NCI-H1694 (cell line): Measurements from ENCODE around the gene ZNF177.
"Not testable (repeated sequence)": the region's sequence is repeated elsewhere in the genome, so short reads cannot be mapped to it uniquely, and the experiment has no call there.

Experiments
- DNase-seq: peaks from one replicate; lab custom pipeline; 2025; lab: John Stamatoyannopoulos, UW

ZNF177 gene

GRCh38 chr19:9362905-9363304, at the start of gene ZNF177:
TSS of gene ZNF177 (plus strand) at chr19:9363013. CDS start at chr19:9378312, 15,299 bp downstream.
- no peak for DNase-seq

- no peak for DNase-seq
These were observed 49.1 kb upstream of the ZNF177 start for GRCh38 chr19:9313756-9314155.

- no peak for DNase-seq
These were observed 41.5 kb upstream of the ZNF177 start for GRCh38 chr19:9321338-9321737.

GRCh38 chr19:9321756-9322155, 41.1 kb upstream of the ZNF177 start:
- DNase-seq = not testable (repeated sequence)

- not testable (repeated sequence) for DNase-seq
These were observed 40.6 kb upstream of the ZNF177 start for GRCh38 chr19:9322201-9322600.

GRCh38 chr19:9323557-9323918, 39.3 kb upstream of the ZNF177 start:
- DNase-seq = peak; percentile 14

GRCh38 chr19:9323919-9324583, 38.8 kb upstream of the ZNF177 start, which contains the start of gene ZNF559:
TSS of gene ZNF559 (plus strand) at chr19:9324179. CDS start at chr19:9338550, 14,371 bp downstream.
- peak; percentile 82 for DNase-seq

GRCh38 chr19:9324584-9324962, 38.2 kb upstream of the ZNF177 start:
- no peak for DNase-seq

- DNase-seq = no peak
These were observed 32.8 kb upstream of the ZNF177 start for GRCh38 chr19:9329999-9330398.

GRCh38 chr19:9342610-9343304, 20.1 kb upstream of the ZNF177 start:
- DNase-seq = no peak

- no peak for DNase-seq
These were observed 17.8 kb upstream of the ZNF177 start for GRCh38 chr19:9345005-9345404.

GRCh38 chr19:9348253-9348652, 14.6 kb upstream of the ZNF177 start:
- DNase-seq = no peak

- DNase-seq = no peak
These were observed 14.1 kb upstream of the ZNF177 start for GRCh38 chr19:9348671-9349070.

- no peak for DNase-seq
These were observed 10.3 kb upstream of the ZNF177 start for GRCh38 chr19:9352505-9352904.

- no peak for DNase-seq
These were observed 9.8 kb upstream of the ZNF177 start for GRCh38 chr19:9353011-9353410.

- no peak for DNase-seq
These were observed 8.2 kb upstream of the ZNF177 start for GRCh38 chr19:9354651-9355050.

- DNase-seq = no peak
These were observed 8.2 kb downstream of the ZNF177 start for GRCh38 chr19:9370738-9371619.

GRCh38 chr19:9381361-9381785, 18.6 kb downstream of the ZNF177 start:
- no peak for DNase-seq

- DNase-seq = no peak
These were observed 44.1 kb downstream of the ZNF177 start for GRCh38 chr19:9406798-9407352.

GRCh38 chr19:9407827-9408226, 45.0 kb downstream of the ZNF177 start:
- DNase-seq = no peak

GRCh38 chr19:9413240-9413954, 50.6 kb downstream of the ZNF177 start:
- DNase-seq = no peak

- no peak for DNase-seq
These were observed 65.1 kb downstream of the ZNF177 start for GRCh38 chr19:9427941-9428340.
